ENCODE data around the gene TMEM8B. TPM values are rescaled to one million over a fixed set of nuclear protein-coding genes. Genes with fewer than 3 reads are reported as not detected.

TMEM8B gene
- total and polyA plus RNA-seq, 10 of the 15 experiments (the other 5 are each of a cell fraction or from before 2014, with no cell fraction given) = 0.19 to 7.6 (median 2.5) TPM

GRCh38 chr9:35822926-35823325 is 6.1 kb upstream of the TMEM8B start:
- CTCF ChIA-PET = interaction anchor here (1.0 to 2.3 kb wide), 4 partner anchors 11 to 214 kb away, joined by 3 to 9 read pairs (median 4); partner anchors contain the start of genes NPR2 and SPAG8

More at GRCh38 chr9:35822926-35823325, 6.1 kb upstream of the TMEM8B start:
- FAIRE-seq (no peak), ATAC-seq (no peak), DNase-seq (ENCODE audit: low read depth, low spot score) (no peak)
- Histone ChIP-seq H4K20me1 (ENCODE audit: control insufficient read depth, insufficient read depth) (no peaks in the 10 kb centered on the region), H3K9ac (ENCODE audit: control insufficient read depth, insufficient read depth, low read length) (no peak overlapping the region), H3K27ac (ENCODE audit: control insufficient read depth, insufficient read depth) (no peak overlapping the region), H3K9me3 (replicated peaks; ENCODE audit: control insufficient read depth, insufficient read depth, low read length) (no peaks in the 10 kb centered on the region), H3K79me2 (ENCODE audit: control insufficient read depth, insufficient read depth, low read length) (no peaks in the 10 kb centered on the region), H2AFZ (ENCODE audit: control insufficient read depth, low read depth, low read length) (no peak overlapping the region), H3K27me3 (replicated peaks in 1 of 2; ENCODE audit: control insufficient read depth in 2 of 2, insufficient read depth in 2 of 2, low read length in 1 of 2) (no peaks in the 10 kb centered on the region), H3K4me1 (ENCODE audit: control insufficient read depth, insufficient read depth, low read length) (no peaks in the 10 kb centered on the region), H3K4me3 (no peak overlapping the region), H3K36me3 (ENCODE audit: control insufficient read depth in 2 of 2, insufficient read depth in 2 of 2, low read length in 1 of 2) (no peaks in the 10 kb centered on the region), H3K4me2 (ENCODE audit: control insufficient read depth, insufficient read depth) (no peak overlapping the region)
- TF ChIP-seq EZH2 (IDR thresholded peaks at IDR 0.05; ENCODE audit: borderline replicate concordance, control insufficient read depth, low read depth, low read length) = no peak
- no peak for TF ChIP-seq ZNF217 (IDR thresholded peaks at IDR 0.05)
- no peak for TF ChIP-seq NFXL1 (IDR thresholded peaks at IDR 0.05; ENCODE audit: borderline replicate concordance)
- TF ChIP-seq EED (IDR thresholded peaks at IDR 0.05; ENCODE audit: low read depth) = no peak
- no peak for TF ChIP-seq STAT3 (IDR thresholded peaks at IDR 0.05; ENCODE audit: low read depth, low read length)
- TF ChIP-seq FOS (IDR thresholded peaks at IDR 0.05; ENCODE audit: borderline replicate concordance, extremely low read depth, insufficient read length) = no peak
- no peak for TF ChIP-seq RAD21 (IDR thresholded peaks at IDR 0.05; ENCODE audit: insufficient read depth, low read depth, low read length)
- no peak for TF ChIP-seq IKZF2 (IDR thresholded peaks at IDR 0.05)
- TF ChIP-seq FOXK2 (IDR thresholded peaks at IDR 0.05) = no peak
- TF ChIP-seq BHLHE40 (IDR thresholded peaks at IDR 0.05; ENCODE audit: borderline replicate concordance in 1 of 2, low read depth in 2 of 2, low read length in 1 of 2) = no peak
- TF ChIP-seq ZNF687 (IDR thresholded peaks at IDR 0.05) = no peak
- TF ChIP-seq ATF7 (IDR thresholded peaks at IDR 0.05; ENCODE audit: low read depth) = no peak
- TF ChIP-seq SIX5 (IDR thresholded peaks at IDR 0.05; ENCODE audit: low read depth, low read length, severe bottlenecking) = no peak
- no peak for TF ChIP-seq CREM (IDR thresholded peaks at IDR 0.05; ENCODE audit: low read depth)
- TF ChIP-seq MAX (IDR thresholded peaks at IDR 0.05; ENCODE audit: low read depth, low read length) = no peak
- TF ChIP-seq BCL3 (IDR thresholded peaks at IDR 0.05; ENCODE audit: borderline replicate concordance, insufficient read depth, low read depth, low read length, poor library complexity, severe bottlenecking) = no peak
- TF ChIP-seq CEBPB (IDR thresholded peaks at IDR 0.05; ENCODE audit: borderline replicate concordance in 1 of 2, low read depth in 2 of 2, low read length in 2 of 2) = no peak
- in situ Hi-C loops (cut with MboI) = no loop called here
- ChIA-PET SMC1A (ENCODE audit: uncharacterized antibody, unreplicated experiment) (interaction anchor here (1.0 to 2.6 kb wide), 3 partner anchors 33 to 76 kb away, joined by 3 to 13 read pairs (median 3); no protein-coding TSS in a partner anchor), RAD21 (ENCODE audit: unreplicated experiment) (interaction anchor here (2.2 kb wide), 1 partner anchor 59 kb away, joined by 6 read pairs; no protein-coding TSS in a partner anchor), POLR2A (interaction anchor here (1.6 kb wide), 1 partner anchor 9 kb away, joined by 3 read pairs; no protein-coding TSS in a partner anchor)
- no TSS peak for BruUV-seq (replicated peaks)
- intact Hi-C loops (cut with micrococcal nuclease; ENCODE audit: unreplicated experiment) = loop anchor here (10.0 kb wide), 1 partner anchor 168 kb away; the partner anchor contains the start of genes CCDC107, RMRP and SIT1

All from GM12878 (cell line).